Body of pancreas (tissue), 4 donors: ENCODE results near the gene CDAN1. TPM values are rescaled to one million over a fixed set of nuclear protein-coding genes. Genes with fewer than 3 reads are reported as not detected.

Experiments used
- ATAC-seq: fragments of 150-250 bp; one replicate; pipeline ENCODE4 v1.9.1; 2016
- DNase-seq, 4 donors: peaks; one replicate each; pipeline ENCODE4 v3.0.0-alpha.2; 2019
- H3K27ac ChIP-seq, 4 donors: fragments of 200-600 bp; sonication (generic); 1 replicate in 3 of 4; 2 replicates in 1 of 4; pipeline versions ENCODE4 v1.5.1 to v1.6.1; 2016 to 2019; ENCODE audit warnings: mild to moderate bottlenecking in 1 of 4, mixed read lengths in 1 of 4, moderate library complexity in 1 of 4
- H3K27me3 ChIP-seq, 2 donors: fragments of 200-600 bp; sonication (generic); one replicate each; pipeline ENCODE4 v1.6.0; 2016; ENCODE audit warnings: mild to moderate bottlenecking in 1 of 2
- H3K36me3 ChIP-seq, 2 donors: fragments of 200-600 bp; sonication (generic); replicated peaks in 1 of 2; 2 replicates each; pipeline ENCODE4 v1.5.1; 2016; ENCODE audit warnings: low read depth in 2 of 2; ENCODE audit not compliant: insufficient read depth in 1 of 2
- H3K4me1 ChIP-seq: fragments of 200-600 bp; sonication (generic); one replicate; pipeline ENCODE4 v1.6.0; 2016
- H3K4me3 ChIP-seq, 2 donors: fragments of 200-600 bp; sonication (generic); 1 replicate in 1 of 2; 2 replicates in 1 of 2; pipeline ENCODE4 v1.5.1; 2016 to 2019
- H3K9me3 ChIP-seq, 3 donors: fragments of 200-600 bp; sonication (generic); 1 replicate in 2 of 3; 2 replicates in 1 of 3; pipeline ENCODE4 v1.5.1; 2016
- POLR2A ChIP-seq, 3 donors: fragments of 450-650 bp; IDR thresholded peaks; one replicate each; pipeline ENCODE4 v1.6.1; 2016; ENCODE audit warnings: antibody characterized with exemption in 3 of 3, mild to moderate bottlenecking in 2 of 3
- WGBS, 2 donors: methylation state at CpG; one replicate each; pipeline ENCODE4 v1.1.5; 2017; 5-methylcytosine and 5-hydroxymethylcytosine counted together
- intact Hi-C: fragments of 100-400 bp; cut with DNase I; formaldehyde crosslinking; loops from one replicate; pipeline ENCODE4 v1.15.1; 2023
- total RNA-seq, 2 donors: library from RNA; depleted of rRNA; stranded (reverse); fragments of >200 nt; gene quantifications; one replicate each; pipeline ENCODE4 v1.1.0, GENCODE V29; 2016
- TF ChIP-seq, protein P1 (sequence below), 7 experiments: fragments of 450-650 bp in 4 of 7; fragments of 200-600 bp in 3 of 7; sonication (generic) in 3 of 7; IDR thresholded peaks; one replicate each; pipeline ENCODE4 v1.5.1; 2016 to 2019; ENCODE audit warnings: antibody characterized with exemption in 7 of 7

CDAN1 gene
- total RNA-seq, 2 donors from 2014 or later = 9.9 to 19.1 TPM

DNA sequence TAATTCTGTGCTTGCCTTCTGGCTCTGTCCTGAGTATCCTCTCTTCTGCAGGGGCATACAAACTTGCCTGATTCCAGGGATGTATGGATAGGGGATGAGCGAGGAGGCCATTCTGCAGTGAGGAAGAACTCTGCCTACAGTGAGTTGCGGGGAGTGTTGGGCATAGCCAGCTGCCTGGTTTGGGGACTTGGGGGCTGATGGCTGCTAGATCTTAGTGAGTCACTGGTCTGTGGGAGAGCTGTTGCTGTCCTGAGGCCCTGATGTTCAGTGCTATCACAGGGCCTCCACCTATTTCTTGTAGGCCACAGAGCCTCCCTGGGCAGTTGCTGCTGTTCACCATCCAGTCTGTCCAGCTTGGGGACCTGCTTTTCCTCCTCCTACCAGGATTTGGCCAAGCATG lies 20.3 kb downstream of the CDAN1 start:
- DNase-seq (peak in 1 of 4 donors; percentile 2), ATAC-seq (no peak)
- no peak overlapping the region for H3K27ac ChIP-seq
- intact Hi-C loops = no loop called here
- TF ChIP-seq, protein P1, sequence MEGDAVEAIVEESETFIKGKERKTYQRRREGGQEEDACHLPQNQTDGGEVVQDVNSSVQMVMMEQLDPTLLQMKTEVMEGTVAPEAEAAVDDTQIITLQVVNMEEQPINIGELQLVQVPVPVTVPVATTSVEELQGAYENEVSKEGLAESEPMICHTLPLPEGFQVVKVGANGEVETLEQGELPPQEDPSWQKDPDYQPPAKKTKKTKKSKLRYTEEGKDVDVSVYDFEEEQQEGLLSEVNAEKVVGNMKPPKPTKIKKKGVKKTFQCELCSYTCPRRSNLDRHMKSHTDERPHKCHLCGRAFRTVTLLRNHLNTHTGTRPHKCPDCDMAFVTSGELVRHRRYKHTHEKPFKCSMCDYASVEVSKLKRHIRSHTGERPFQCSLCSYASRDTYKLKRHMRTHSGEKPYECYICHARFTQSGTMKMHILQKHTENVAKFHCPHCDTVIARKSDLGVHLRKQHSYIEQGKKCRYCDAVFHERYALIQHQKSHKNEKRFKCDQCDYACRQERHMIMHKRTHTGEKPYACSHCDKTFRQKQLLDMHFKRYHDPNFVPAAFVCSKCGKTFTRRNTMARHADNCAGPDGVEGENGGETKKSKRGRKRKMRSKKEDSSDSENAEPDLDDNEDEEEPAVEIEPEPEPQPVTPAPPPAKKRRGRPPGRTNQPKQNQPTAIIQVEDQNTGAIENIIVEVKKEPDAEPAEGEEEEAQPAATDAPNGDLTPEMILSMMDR (IDR thresholded peaks at IDR 0.05) = no peak
- no peak for TF ChIP-seq POLR2A (IDR thresholded peaks at IDR 0.05)
- no peaks in the 10 kb centered on the region for H3K27me3 ChIP-seq
- H3K36me3 ChIP-seq = no peaks in the 10 kb centered on the region
- 88 to 92% methylated on average over 2 of the region's 2 CpGs for WGBS, 2 donors
- no peaks in the 10 kb centered on the region for H3K9me3 ChIP-seq
- no peaks in the 10 kb centered on the region for H3K4me1 ChIP-seq
- H3K4me3 ChIP-seq = no peak overlapping the region

DNA sequence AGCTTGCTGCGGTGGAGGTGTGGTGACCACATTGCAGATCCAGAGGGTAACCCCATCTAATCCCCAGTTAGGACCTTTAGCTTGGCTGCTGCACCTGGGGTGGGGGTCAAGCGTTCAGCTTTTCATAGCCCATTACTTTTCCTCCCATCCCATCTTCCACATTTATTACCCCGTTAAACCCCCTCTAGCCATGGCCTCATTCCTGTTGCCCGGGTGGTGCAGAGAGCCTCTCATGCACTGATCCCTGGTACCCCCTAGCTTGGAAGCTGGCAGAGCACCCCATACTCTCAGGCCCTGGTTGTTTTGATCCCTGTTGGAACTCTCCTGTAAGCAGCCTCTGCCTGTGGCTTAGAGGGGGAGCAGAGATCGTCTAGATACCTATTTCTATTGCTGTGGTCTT lies 20.8 kb downstream of the CDAN1 start:
- H3K4me3 ChIP-seq = no peak overlapping the region
- WGBS, 2 donors = 77 to 81% methylated on average over 5 of the region's 5 CpGs
- no peaks in the 10 kb centered on the region for H3K4me1 ChIP-seq
- TF ChIP-seq, protein P1 (IDR thresholded peaks at IDR 0.05) = no peak
- TF ChIP-seq POLR2A (IDR thresholded peaks at IDR 0.05) = no peak
- H3K36me3 ChIP-seq = no peaks in the 10 kb centered on the region
- no peaks in the 10 kb centered on the region for H3K27me3 ChIP-seq
- H3K9me3 ChIP-seq = no peaks in the 10 kb centered on the region
- DNase-seq = no peak
- no peak for ATAC-seq
- H3K27ac ChIP-seq = no peak overlapping the region
- intact Hi-C loops = no loop called here

DNA sequence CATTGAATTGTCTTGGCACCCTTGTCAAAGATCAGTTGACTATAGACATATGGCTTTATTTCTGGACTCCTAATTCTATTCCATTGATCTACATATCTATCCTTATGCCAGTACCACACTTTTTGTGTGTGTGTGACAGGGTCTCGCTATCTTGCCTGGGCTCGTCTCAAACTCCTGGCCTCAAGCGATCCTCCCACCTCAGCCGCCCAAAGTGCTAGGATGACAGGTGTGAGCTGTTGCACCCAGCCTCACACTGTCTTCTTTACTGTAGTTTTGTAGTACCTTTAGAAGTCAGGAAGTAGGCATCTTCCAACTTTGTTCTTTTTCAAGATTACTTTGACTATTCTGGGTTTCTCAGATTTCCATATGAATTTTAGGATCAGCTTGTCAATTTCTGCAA lies 24.3 kb downstream of the CDAN1 start:
- no peaks in the 10 kb centered on the region for H3K27me3 ChIP-seq
- no peaks in the 10 kb centered on the region for H3K9me3 ChIP-seq
- ATAC-seq (no peak), DNase-seq (no peak)
- H3K4me3 ChIP-seq = no peak overlapping the region
- no peaks in the 10 kb centered on the region for H3K36me3 ChIP-seq
- no peak overlapping the region for H3K27ac ChIP-seq
- 89% methylated on average over 4 of the region's 4 CpGs for WGBS, 2 donors
- TF ChIP-seq, protein P1 (IDR thresholded peaks at IDR 0.05) = no peak
- TF ChIP-seq POLR2A (IDR thresholded peaks at IDR 0.05) = no peak
- intact Hi-C loops = no loop called here
- no peaks in the 10 kb centered on the region for H3K4me1 ChIP-seq

DNA sequence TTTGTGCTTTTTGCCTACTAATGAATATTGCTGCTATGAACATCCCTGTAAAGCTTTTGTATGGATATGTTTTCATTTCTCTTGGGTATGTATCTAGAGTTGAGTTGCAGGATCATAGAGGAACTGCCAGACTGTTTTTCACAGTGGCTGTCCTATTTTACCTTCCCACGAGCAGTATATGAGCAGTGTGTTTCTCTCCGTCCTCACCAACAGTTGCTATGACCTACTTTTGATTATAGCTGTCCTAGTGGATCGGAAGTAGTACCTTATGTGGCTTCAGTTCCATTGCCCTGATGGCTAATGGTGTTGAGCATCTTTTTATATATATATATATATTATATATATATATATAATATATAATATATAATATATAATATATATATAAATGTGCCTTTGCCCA lies 25.2 kb downstream of the CDAN1 start:
- Histone ChIP-seq H3K4me1 (no peaks in the 10 kb centered on the region), H3K9me3 (no peaks in the 10 kb centered on the region), H3K36me3 (no peaks in the 10 kb centered on the region), H3K27me3 (no peaks in the 10 kb centered on the region), H3K4me3 (no peak overlapping the region), H3K27ac (no peak overlapping the region)
- no peak for TF ChIP-seq POLR2A (IDR thresholded peaks at IDR 0.05)
- TF ChIP-seq, protein P1 (IDR thresholded peaks at IDR 0.05) = no peak
- intact Hi-C loops = no loop called here
- WGBS, 2 donors = 75 to 79% methylated on average over 3 of the region's 3 CpGs
- DNase-seq (no peak), ATAC-seq (no peak)

DNA sequence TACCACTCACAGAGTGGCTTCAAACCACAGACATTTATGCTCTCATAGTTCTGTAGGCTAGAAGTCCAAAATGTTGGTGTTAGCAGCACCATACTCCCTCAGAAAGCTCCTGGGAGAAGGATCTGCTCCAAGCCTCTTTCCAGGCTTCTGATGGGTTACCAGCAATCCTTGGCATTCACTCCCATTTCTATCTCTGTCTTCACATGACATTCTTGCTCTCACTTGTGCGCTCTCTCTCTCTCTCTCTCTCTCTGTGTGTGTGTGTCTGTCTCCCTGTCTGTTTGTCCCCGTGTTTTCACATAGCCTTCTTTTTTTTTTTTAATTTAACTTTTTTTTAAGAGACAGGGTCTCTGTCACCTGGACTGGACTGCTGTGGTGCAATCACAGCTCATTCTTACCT lies 26.3 kb downstream of the CDAN1 start:
- Histone ChIP-seq H3K36me3 (no peaks in the 10 kb centered on the region), H3K27ac (no peak overlapping the region), H3K27me3 (no peaks in the 10 kb centered on the region), H3K4me1 (no peaks in the 10 kb centered on the region), H3K4me3 (no peak overlapping the region), H3K9me3 (no peaks in the 10 kb centered on the region)
- DNase-seq = no peak
- no peak for TF ChIP-seq POLR2A (IDR thresholded peaks at IDR 0.05)
- TF ChIP-seq, protein P1 (IDR thresholded peaks at IDR 0.05) = no peak
- no peak for ATAC-seq
- intact Hi-C loops = no loop called here
- 70 to 75% methylated on average over 2 of the region's 2 CpGs for WGBS, 2 donors
